ENCODE results near the gene ALDH1A2. TPM values are rescaled to one million over a fixed set of nuclear protein-coding genes. Genes with fewer than 3 reads are reported as not detected.
A peak's percentile ranks its signal among the peaks of the same experiment; 100 is the strongest.

The ALDH1A2 gene
- total RNA-seq, 1 donor from 2014 or later: 49.4 TPM

DNA sequence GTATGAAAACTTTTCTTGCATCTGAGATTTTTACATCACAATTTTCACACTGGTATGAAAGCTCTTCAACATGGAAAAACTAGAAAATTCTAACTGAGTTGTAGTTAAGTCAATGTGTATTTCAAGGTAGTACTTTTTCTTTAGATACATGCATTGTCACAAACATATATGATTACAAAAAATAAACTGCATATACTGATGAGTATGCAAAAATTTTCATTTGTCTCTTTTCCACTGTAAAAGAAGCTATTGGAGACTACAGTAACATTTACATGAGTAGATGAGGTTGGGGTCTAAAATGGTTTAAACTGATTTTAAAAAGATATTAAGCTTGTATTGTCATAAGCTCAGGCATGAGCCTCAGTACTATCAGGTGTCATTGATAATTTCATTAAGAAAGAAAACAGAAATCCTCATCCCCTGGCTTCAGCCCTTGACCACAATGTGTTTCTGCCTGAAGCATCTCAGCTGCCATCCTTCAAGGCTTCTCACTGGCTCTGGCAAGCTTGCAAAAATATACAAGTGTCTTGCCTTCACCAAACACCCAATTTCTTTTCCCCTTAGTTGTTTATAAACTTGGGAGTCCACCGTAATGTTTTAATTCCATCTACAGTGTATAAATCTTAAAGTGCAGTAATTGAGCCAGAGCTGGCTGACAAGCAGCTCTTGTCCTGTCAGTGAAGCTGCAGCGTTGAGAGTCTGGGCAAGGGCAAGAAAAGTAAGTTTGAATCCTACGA is 71.9 kb downstream of the ALDH1A2 start:
- peak in 1 of 2 donors; percentile 24 for ATAC-seq
- intact Hi-C loops (cut with DNase I): no loop called here
- no peak for TF ChIP-seq CTCF (IDR thresholded peaks at IDR 0.05)

DNA sequence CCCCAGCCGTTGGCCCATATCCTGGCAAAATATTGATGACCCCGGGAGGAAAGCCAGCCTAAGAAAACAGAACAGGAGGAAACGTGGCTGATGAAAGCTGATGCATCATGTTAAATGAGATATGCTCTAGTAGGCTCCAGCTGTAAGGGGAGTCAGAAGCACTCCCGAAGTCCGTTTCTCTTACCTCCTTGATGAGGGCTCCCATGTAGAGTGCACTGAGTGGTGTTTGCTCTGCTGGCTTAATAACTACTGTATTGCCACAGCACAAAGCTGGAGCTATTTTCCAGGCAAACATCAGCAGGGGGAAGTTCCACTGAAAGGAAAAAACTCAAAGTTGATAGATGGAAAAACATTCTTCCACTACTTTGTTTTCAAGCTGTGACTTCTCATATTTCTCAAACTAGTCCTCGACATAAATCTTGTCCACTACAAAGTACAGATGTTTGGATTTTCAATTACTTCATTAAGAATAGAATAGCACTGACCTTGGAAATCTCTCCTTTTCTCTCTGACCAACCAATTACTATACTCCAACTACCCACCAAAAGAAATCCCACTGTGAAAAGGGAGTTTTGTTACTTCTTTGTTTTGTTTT is 72.7 kb downstream of the ALDH1A2 start:
- intact Hi-C loops (cut with DNase I): no loop called here
- H3K4me1 ChIP-seq: no peaks in the 10 kb centered on the region
- no peak for ATAC-seq
- no peaks in the 10 kb centered on the region for H3K36me3 ChIP-seq
- H3K9me3 ChIP-seq: no peaks in the 10 kb centered on the region
- H3K4me3 ChIP-seq: no peak overlapping the region
- no peaks in the 10 kb centered on the region for H3K27me3 ChIP-seq (ENCODE audit: low read depth)
- no peak for TF ChIP-seq CTCF (IDR thresholded peaks at IDR 0.05)
- no peak overlapping the region for H3K27ac ChIP-seq
- no peak for DNase-seq

More for the DNA sequence above, 71.9 kb downstream of the ALDH1A2 start:
- Histone ChIP-seq H3K36me3 (no peaks in the 10 kb centered on the region), H3K27ac (no peak overlapping the region), H3K9me3 (no peaks in the 10 kb centered on the region), H3K27me3 (ENCODE audit: low read depth) (no peaks in the 10 kb centered on the region), H3K4me3 (no peak overlapping the region), H3K4me1 (no peaks in the 10 kb centered on the region)
- DNase-seq: no peak

DNA sequence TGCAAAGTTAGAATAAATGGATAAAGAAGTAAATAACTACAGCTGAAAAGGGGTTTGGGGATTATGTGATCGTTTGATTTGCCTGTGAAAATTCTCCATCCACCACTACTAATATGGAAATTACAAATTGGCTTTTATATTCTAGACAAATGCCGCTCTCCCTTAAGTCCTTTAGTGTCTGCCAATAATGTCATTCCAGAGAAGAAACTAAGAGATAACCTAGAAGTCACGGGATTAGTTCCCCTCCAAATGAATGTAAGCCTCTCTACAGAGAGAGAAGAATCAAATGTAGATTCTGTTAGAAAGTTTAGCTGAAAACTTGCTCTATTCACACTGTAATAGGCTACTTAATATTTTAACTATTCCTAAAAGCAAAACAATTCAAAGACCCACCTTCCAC is 92.0 kb downstream of the ALDH1A2 start:
- intact Hi-C loops (cut with DNase I): no loop called here
- TF ChIP-seq CTCF (IDR thresholded peaks at IDR 0.05): no peak

GRCh38 chr15:57972864-57973263 is 92.6 kb downstream of the ALDH1A2 start:
- H3K36me3 ChIP-seq: no peaks in the 10 kb centered on the region
- intact Hi-C loops (cut with DNase I): no loop called here
- H3K27ac ChIP-seq: no peak overlapping the region
- no peaks in the 10 kb centered on the region for H3K4me1 ChIP-seq
- H3K9me3 ChIP-seq: no peaks in the 10 kb centered on the region
- TF ChIP-seq CTCF (IDR thresholded peaks at IDR 0.05): no peak
- no peak overlapping the region for H3K4me3 ChIP-seq
- ATAC-seq (no peak), DNase-seq (no peak)
- no peaks in the 10 kb centered on the region for H3K27me3 ChIP-seq (ENCODE audit: low read depth)

More for the DNA sequence above, 92.0 kb downstream of the ALDH1A2 start:
- H3K4me3 ChIP-seq: no peak overlapping the region
- H3K9me3 ChIP-seq: no peaks in the 10 kb centered on the region
- no peaks in the 10 kb centered on the region for H3K36me3 ChIP-seq
- no peaks in the 10 kb centered on the region for H3K27me3 ChIP-seq (ENCODE audit: low read depth)
- ATAC-seq (no peak), DNase-seq (no peak)
- no peak overlapping the region for H3K27ac ChIP-seq
- no peaks in the 10 kb centered on the region for H3K4me1 ChIP-seq

DNA sequence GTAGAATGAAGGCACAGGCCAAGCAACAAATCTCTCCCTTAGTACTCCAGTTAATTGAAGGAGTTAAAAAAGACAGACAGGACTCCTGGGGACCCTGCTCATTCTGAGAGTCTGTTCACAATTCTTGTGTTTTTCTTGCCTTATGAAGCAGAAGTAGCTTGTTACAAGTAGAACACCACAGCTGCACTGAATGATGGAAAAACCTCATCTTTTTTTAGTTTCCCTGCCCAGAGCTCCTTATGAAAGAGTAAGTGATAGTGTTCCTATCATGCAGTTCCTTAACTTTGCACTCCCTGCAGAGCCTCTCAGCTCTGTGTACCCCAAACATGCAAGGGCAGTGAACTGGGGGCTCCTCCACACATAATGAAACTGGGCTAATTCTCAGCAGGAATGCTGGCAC is 95.5 kb downstream of the ALDH1A2 start:
- no peaks in the 10 kb centered on the region for H3K27me3 ChIP-seq (ENCODE audit: low read depth)
- no peak for ATAC-seq
- H3K4me3 ChIP-seq: no peak overlapping the region
- no peaks in the 10 kb centered on the region for H3K36me3 ChIP-seq
- no peak for DNase-seq
- H3K4me1 ChIP-seq: no peaks in the 10 kb centered on the region
- no peak overlapping the region for H3K27ac ChIP-seq
- no peaks in the 10 kb centered on the region for H3K9me3 ChIP-seq
- TF ChIP-seq CTCF (IDR thresholded peaks at IDR 0.05): no peak
- intact Hi-C loops (cut with DNase I): no loop called here

Data from lower lobe of right lung (tissue), 2 donors.